ENCODE measurements around the gene CCNK.

Gene CCNK

GRCh38 chr14:99480917-99481744, at the start of gene CCNK:
CCNK (plus strand) TSS chr14:99481409; CDS start chr14:99492678, 11,269 bp downstream.
- H3K27ac ChIP-seq: peak within 1 kb of the TSS; percentile 95
- peak; percentile 98 for DNase-seq (ENCODE audit: low read depth, low spot score)

DNA sequence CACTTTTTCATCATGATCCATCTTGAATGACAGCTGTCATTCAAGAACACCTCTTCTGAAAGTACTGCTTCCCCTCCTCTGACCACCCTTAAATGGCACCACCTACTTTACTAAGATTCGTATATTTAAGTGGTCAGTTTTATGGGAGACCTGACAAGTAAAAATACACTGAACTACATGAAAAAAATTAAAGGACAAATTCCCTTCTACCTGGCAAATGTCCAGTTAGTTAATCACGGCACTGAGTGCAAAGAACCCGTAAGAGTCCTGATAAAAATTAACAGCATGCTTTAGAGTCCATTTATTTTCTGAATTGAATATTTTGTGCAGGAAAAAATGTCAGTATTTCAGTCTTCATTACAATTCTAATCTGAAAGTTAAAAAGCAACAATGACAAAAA, 49.2 kb upstream of the CCNK start:
- no peak overlapping the region for H3K27ac ChIP-seq
- no peak for DNase-seq (ENCODE audit: low read depth, low spot score)

- no peak overlapping the region for H3K27ac ChIP-seq
- no peak for DNase-seq (ENCODE audit: low read depth, low spot score)
Observed at GRCh38 chr14:99432485-99432884, 48.7 kb upstream of the CCNK start.

DNA sequence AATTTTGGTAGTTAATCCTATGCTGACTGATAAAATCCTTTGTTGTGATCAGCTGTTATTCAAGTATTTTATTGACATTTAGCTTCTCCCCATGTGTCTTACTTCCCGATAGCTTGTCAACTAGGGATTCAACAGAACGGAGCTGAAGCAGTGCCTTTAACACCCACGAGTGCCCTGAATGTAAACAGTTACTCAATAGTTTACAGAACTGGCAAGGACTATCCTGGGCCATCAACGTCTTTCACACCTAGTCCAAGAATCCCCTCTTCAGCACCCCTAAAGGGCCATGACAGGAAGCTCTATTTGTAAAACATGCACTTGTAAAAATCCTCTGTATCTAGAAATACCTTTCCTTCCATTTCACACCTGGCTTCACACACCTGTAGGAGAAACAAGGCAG, 45.9 kb upstream of the CCNK start:
- no peak overlapping the region for H3K27ac ChIP-seq
- no peak for DNase-seq (ENCODE audit: low read depth, low spot score)

DNA sequence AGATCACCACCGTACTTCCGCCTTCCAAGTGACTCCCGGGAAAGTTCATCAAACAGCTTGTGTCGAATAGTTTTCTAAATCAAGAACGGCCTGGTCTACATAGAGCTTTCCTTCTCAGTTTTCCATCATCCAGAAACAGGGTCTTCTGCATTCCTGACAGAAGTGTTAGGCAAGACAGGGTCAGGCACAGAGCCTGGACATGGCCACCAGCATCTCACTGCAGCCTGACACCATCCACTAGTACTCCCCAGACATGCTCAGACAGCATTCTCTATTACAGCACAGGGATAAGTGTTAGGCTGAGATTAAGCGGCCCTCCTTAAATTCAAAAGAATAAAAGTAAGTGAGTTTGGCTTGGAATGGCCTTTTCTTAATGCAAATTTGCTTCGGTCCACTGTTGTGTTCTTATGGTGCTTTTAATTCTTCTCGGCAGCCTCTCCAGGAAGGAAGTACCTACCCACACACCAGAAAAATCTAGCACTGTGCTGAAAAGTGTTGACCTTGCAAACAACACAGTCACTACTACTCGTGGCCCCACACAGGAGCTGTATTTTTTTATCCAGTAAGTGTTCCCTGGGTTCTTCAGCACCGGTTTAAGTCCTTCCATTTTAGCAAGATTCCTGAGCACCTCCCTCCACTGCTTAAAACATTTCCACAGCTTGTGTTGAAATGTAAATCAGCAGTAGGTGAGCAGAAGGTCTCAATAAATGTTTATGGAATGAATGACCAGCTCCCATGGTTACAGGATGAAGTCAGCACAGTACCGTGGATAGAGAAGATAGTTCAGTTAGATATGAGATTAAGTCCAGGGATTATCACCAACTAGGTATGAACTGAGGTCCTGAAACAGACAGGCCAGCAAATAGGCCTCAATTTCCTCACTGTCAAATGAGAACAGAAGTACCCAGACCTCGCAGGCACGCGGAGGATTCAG, 44.7 kb upstream of the CCNK start:
- no peak for DNase-seq (ENCODE audit: low read depth, low spot score)
- H3K27ac ChIP-seq: no peak overlapping the region

DNA sequence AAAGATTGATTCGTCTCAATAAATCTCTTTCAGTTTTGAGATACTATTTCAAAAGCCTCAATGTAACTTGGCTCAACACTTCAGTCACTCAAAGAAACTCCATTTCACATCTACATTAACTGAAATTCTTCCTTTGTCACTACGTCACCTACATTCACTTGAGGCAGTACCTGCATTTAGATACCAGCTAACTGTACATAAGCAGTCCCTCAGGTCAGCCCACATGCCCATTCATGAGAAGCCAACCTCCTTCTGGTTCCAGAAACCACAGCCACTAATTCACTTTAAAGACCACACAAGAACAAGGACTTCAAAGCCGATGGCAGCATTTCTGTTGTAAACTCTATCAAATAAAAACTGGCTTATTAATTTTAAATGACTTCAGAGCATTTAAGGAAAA, 43.5 kb upstream of the CCNK start:
- no peak for DNase-seq (ENCODE audit: low read depth, low spot score)
- H3K27ac ChIP-seq: no peak overlapping the region

- H3K27ac ChIP-seq: no peak overlapping the region
- DNase-seq (ENCODE audit: low read depth, low spot score): no peak
Observed at GRCh38 chr14:99440278-99440677, 40.9 kb upstream of the CCNK start.

DNA sequence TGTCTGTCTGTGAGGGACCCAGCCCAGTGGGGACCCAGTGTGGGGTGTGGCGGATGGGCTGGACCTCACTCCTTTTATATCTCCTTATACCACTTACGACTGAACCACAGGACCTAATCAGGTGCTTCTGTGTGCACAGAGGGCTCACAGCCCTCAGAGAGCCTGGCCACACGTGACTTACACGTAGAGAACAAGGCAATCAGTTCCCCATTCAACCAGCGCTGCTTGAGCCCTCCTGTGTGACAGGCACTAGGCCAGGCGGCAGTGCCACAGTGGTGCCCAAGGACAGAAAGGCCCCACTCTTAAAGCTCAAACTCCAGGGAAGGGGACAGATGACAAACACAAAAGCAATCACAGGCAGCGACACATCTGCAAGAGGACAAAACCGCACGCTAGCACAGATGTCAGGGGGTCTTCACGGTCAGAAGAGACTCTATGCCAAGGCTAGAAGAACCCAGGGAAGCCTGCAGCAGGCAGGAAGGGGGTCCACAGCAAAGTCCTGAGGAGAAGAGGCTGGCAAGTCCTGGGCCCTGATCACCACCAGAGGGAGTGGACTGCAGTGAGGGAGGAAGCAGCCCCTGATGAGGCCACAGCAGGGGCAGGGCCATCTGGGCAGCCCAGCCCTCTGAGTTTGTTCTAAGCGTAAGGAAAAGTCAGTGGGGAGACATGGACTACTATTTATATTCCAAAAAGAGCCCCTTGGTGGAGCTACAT, 39.9 kb upstream of the CCNK start:
- no peak overlapping the region for H3K27ac ChIP-seq
- no peak for DNase-seq (ENCODE audit: low read depth, low spot score)

- DNase-seq (ENCODE audit: low read depth, low spot score): no peak
- H3K27ac ChIP-seq: no peak overlapping the region
Observed at GRCh38 chr14:99441918-99442317, 39.3 kb upstream of the CCNK start.

- H3K27ac ChIP-seq: no peak overlapping the region
- no peak for DNase-seq (ENCODE audit: low read depth, low spot score)
Observed at GRCh38 chr14:99445931-99446330, 35.3 kb upstream of the CCNK start.

GRCh38 chr14:99447739-99448138, 33.5 kb upstream of the CCNK start:
- H3K27ac ChIP-seq: no peak overlapping the region
- DNase-seq (ENCODE audit: low read depth, low spot score): no peak

- H3K27ac ChIP-seq: no peak overlapping the region
- no peak for DNase-seq (ENCODE audit: low read depth, low spot score)
Observed at GRCh38 chr14:99450266-99450665, 30.9 kb upstream of the CCNK start.

DNA sequence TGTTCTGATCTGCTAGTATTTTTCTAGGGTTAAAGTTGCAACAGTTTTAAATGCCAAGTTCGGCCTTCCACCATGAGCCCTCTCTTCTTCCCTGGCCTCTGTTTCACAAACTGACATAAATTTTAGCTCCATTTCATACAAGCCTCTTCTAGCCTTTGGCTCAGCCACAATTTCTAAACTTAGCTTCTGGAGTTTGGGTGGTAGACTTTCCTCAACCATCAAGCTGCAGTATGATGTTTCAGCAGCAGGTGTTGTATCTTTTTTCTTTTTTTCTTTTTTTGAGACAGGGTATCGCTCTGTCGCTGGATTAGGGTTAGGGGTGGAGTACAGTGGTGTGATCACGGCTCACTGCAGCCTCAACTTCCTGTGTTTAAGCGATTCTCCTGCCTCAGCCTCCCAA, 30.0 kb upstream of the CCNK start:
- DNase-seq (ENCODE audit: low read depth, low spot score): no peak

DNA sequence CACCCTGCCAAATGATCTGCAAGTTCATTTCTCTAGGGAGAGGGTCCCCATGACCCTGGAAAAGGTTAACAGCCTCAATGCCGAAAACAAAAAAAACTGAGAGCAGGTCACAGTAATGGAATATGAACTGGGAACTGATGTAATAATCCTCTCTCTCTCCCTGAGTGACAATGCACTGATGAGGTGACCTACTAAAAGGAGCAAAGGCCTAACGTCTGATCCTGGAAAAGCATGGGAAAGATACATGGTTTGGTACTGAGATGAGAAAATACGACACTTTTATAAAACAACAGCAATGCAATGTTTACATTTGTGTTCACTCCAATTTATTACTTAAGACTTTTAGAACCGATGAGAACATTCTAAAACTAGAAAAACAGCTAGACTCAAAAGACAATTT, 28.2 kb upstream of the CCNK start:
- DNase-seq (ENCODE audit: low read depth, low spot score): no peak
- H3K27ac ChIP-seq: no peak overlapping the region

More for the DNA sequence above, 30.0 kb upstream of the CCNK start:
- no peak overlapping the region for H3K27ac ChIP-seq

DNA sequence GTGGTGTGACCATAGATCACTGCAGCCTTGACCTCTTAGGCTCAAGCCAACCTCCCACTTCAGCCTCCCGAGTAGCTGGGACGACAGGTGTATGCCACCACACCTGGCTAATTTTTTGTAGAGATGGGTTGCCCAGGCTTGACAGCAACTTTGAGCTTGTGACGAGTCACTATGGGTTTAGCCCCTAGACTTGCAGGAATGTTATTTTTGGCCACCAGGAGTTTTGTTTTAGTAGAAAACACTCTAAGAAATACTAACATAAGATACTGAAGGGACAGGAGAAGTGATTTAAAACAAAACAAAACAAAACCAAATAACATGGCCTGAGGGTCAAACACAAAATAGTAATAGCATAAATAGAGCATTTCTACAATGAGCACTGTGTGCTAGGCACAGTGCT, 27.0 kb upstream of the CCNK start:
- H3K27ac ChIP-seq: no peak overlapping the region
- DNase-seq (ENCODE audit: low read depth, low spot score): no peak

DNA sequence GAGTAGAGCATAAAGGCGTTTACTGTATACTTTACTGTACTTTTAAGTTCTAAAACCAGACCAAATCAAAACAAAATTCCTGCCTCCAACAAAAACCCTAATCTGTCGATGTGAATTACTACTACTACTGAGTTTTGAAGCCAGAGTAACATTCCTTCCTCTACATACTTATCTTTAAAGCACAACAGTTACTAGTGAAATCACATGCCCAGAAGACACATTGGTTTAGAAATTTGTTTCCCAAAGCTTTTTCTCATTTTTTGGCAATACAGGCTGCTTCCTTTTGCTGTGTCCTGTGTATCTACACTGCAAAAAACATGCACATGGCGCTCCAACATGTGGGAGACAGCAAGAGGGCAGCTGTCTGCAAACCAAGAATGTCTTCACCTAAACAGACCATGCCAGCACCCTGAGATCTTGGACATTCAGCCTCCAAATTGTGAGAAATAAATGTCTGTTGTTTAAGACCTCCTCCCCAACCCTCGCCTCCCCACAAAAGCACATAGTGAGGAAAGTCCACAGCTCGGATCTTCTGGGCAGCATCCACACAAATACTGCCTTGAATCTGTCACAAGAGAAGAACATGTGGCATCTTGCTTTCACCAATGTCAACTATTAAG, 21.6 kb upstream of the CCNK start:
- no peak for DNase-seq (ENCODE audit: low read depth, low spot score)
- H3K27ac ChIP-seq: no peak overlapping the region

DNA sequence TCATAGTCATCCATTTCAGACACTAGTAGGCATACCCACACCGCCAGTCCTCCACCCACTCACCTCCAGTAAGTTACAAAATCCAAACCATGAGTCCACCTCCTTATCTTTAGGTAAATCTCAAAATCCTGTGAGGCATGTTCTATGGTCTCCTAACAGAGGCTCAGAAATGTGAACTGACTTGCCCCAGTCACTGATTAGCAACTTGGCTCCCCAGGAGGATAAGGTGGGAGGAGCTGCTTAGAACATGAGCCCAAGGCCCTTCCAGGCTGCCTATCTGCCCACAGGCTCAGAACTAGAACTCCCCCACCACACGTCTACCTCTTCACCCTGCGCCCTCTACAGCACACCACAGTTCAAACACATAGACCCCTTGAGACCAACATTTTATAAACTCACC, 20.4 kb upstream of the CCNK start:
- peak; percentile 84 for DNase-seq (ENCODE audit: low read depth, low spot score)
- H3K27ac ChIP-seq: peak overlapping the region; percentile 38

- peak overlapping the region; percentile 38 for H3K27ac ChIP-seq
Observed at GRCh38 chr14:99461411-99462085, 19.7 kb upstream of the CCNK start.

DNA sequence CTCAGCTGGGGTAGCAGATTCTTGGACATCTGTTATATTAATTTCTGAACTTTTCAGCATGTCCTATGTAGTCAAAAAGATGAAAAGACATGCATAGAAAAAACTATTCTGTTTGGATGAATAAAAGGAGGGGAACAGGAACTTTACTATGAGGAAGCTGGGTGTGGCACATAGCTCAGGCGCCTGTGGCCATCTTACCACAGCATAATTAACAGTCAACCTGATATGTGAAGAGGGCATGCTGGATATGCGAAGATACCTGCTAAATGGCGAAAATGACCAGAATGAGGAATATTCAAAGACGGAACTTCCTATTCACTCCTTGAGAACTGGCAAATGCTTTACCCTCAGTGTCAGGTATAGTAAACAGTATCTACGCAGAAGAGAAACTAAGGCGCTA, 19.0 kb upstream of the CCNK start:
- peak overlapping the region; percentile 29 for H3K27ac ChIP-seq

More at GRCh38 chr14:99461411-99462085, 19.7 kb upstream of the CCNK start:
- DNase-seq (ENCODE audit: low read depth, low spot score): no peak

DNA sequence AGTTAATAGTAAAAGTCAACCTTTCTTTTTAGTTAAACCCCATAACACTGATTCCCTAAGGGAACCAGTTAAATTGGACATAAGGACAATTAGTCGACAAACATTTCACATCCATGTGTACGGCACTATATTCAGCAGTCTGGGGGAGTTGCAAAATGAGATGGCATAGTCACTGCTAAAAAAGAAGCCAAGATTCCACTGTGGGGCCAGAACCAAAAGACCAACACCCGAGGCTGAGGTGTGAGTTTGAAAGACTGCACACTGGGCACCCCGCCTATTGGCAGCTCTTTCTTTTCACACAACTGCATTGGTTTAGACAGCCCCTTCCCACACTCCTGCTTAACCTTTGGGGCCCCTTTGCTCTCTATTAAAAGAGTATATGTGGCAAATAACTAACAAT, 17.2 kb upstream of the CCNK start:
- H3K27ac ChIP-seq: no peak overlapping the region
- DNase-seq (ENCODE audit: low read depth, low spot score): no peak

More for the DNA sequence above, 19.0 kb upstream of the CCNK start:
- no peak for DNase-seq (ENCODE audit: low read depth, low spot score)

Data from epithelial cell of prostate (primary cell).